OCI-M2 (cell line): ENCODE results near the gene IKBIP.
"Not testable (repeated sequence)": the region's sequence is repeated elsewhere in the genome, so short reads cannot be mapped to it uniquely, and the experiment has no call there.

ENCODE experiments used
- DNase-seq: peaks from one replicate; lab custom pipeline; 2025; ENCODE audit not compliant: unreplicated experiment; lab: John Stamatoyannopoulos, UW

The IKBIP gene

DNA sequence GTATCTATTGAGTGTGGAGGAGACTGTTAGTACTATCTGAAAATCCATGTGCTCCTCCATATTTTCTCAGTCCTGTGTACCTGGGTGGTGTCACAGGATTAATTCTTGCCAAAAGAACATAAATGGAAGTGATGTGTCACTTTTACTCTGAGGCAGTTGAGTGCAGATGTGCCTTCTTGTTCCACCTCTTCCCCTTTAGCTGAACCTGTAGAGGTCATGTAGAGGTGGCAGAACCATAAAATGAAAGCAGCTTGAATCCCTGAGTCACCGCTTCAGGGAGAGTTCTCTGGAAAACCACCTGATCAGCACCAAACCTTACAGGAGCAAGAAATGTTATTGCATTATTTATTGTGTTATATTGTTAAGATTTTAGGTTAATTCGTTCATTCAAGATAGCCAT is 65.8 kb downstream of the IKBIP start:
- no peak for DNase-seq

DNA sequence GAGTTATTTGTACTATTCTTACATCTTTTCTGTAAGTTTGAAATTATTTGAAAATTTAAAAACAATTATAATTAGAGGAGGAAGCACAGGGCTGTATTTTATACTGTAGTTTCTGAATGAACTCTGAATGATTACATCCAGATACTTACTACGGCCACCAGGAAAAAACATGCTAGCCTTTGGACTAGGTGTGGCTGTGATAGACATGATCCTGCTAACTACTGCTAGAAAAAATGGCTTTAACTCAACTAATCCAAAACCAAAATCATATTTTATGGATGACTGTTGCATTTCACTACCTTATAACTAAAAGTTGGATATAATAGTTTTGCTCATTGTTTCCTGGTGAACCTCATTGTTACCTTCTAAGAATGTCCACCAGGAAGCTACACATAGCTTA is 66.2 kb downstream of the IKBIP start:
- DNase-seq = no peak

DNA sequence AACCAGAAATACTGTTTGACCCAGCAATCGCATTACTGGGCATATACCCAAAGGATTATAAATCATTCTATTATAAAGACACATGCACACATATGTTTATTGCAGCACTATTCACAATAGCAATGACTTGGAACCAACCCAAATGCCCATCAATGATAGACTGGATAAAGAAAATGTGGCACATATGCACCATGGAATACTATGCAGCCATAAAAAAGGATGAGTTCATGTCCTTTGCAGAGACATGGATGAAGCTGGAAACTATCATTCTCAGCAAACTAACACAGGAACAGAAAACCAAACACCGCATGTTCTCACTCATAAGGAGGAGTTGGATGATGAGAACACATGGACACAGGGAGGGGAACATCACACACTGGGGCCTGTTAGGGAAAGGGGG is 67.8 kb downstream of the IKBIP start:
- DNase-seq = not testable (repeated sequence)

DNA sequence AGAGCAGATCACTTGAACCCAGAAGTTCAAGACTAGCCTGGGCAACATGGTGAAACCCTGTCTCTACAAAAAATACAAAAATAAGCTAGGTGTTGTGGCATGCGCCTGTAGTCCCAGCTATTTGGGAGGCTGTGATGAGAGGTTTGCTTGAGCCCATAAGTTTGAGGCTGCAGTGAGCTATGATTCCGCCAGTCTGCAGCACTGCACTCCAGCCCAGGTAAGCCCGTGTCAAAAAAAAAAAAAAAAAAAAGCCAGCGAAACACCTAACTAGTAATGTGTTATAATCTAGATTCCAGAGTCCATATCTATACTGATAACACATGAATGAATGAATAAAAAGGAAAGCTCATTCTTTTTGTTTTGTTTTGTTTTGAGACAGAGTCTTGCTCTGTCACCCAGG is 69.6 kb downstream of the IKBIP start:
- no peak for DNase-seq
